HG03521 (cell line): Measurements from ENCODE around the gene MARS1.
"Not testable (repeated sequence)": the region's sequence is repeated elsewhere in the genome, so short reads cannot be mapped to it uniquely, and the experiment has no call there.

Experiments used
- ATAC-seq: cut with Tn5 transposase; IDR thresholded peaks from one replicate; pipeline ENCODE4 v1.9.1; 2021; ENCODE audit warnings: mild to moderate bottlenecking, moderate library complexity; ENCODE audit not compliant: unreplicated experiment

Gene MARS1

GRCh38 chr12:57515408-57515933, 27.6 kb downstream of the MARS1 start:
- ATAC-seq: no peak

GRCh38 chr12:57515934-57516541, 28.2 kb downstream of the MARS1 start:
- no peak for ATAC-seq

GRCh38 chr12:57516617-57517153, 28.8 kb downstream of the MARS1 start:
- no peak for ATAC-seq

GRCh38 chr12:57517187-57517586, 29.3 kb downstream of the MARS1 start:
- no peak for ATAC-seq

GRCh38 chr12:57517718-57518117, 29.9 kb downstream of the MARS1 start:
- not testable (repeated sequence) for ATAC-seq

GRCh38 chr12:57518176-57518919, 30.5 kb downstream of the MARS1 start:
- no peak for ATAC-seq

GRCh38 chr12:57518920-57519795, 31.3 kb downstream of the MARS1 start:
- ATAC-seq: no peak

- ATAC-seq: peak; percentile 2
Measured at GRCh38 chr12:57519796-57520052, 31.9 kb downstream of the MARS1 start.

- peak; percentile 69 for ATAC-seq
Measured at GRCh38 chr12:57520053-57520818, 32.4 kb downstream of the MARS1 start, which contains the start of gene DDIT3. TSS of gene DDIT3 (minus strand) at chr12:57520514. CDS start at chr12:57517406, 3,108 bp downstream.

- no peak for ATAC-seq
Measured at GRCh38 chr12:57521525-57522010, 33.7 kb downstream of the MARS1 start.

- ATAC-seq: peak; percentile 33
Measured at GRCh38 chr12:57522011-57522886, 34.4 kb downstream of the MARS1 start, which contains the start of gene MBD6. TSS of gene MBD6 (plus strand) at chr12:57522824. CDS start at chr12:57524304, 1,480 bp downstream.

GRCh38 chr12:57522887-57523705, 35.2 kb downstream of the MARS1 start:
- ATAC-seq: no peak

GRCh38 chr12:57523706-57524614, 36.1 kb downstream of the MARS1 start:
- ATAC-seq: no peak

GRCh38 chr12:57524814-57525614, 37.1 kb downstream of the MARS1 start:
- no peak for ATAC-seq

- ATAC-seq: no peak
Measured at GRCh38 chr12:57525615-57526383, 37.9 kb downstream of the MARS1 start.
